CD4-positive, alpha-beta T cell treated with Interleukin-10 for 1 hour (primary cell): ENCODE data around the gene TTLL6.

Source experiments
- DNase-seq: peaks from one replicate; pipeline ENCODE4 v3.0.0-alpha.2; 2020

TTLL6 gene

DNA sequence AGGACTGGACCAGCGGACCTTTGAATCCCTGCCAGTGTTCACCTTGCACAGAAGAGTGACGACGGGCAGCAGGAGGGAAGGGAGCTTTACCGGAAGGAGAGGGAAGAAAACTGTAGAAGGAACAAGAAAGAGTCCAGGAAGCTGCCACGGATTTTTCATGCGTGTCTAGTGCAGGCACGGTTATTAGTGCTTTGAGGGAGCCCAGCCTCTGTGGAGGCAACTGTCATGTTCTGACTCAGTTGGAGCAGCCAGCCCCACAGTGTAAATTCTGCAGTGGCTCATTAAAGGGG lies 82.0 kb downstream of the TTLL6 start:
- DNase-seq: no peak

DNA sequence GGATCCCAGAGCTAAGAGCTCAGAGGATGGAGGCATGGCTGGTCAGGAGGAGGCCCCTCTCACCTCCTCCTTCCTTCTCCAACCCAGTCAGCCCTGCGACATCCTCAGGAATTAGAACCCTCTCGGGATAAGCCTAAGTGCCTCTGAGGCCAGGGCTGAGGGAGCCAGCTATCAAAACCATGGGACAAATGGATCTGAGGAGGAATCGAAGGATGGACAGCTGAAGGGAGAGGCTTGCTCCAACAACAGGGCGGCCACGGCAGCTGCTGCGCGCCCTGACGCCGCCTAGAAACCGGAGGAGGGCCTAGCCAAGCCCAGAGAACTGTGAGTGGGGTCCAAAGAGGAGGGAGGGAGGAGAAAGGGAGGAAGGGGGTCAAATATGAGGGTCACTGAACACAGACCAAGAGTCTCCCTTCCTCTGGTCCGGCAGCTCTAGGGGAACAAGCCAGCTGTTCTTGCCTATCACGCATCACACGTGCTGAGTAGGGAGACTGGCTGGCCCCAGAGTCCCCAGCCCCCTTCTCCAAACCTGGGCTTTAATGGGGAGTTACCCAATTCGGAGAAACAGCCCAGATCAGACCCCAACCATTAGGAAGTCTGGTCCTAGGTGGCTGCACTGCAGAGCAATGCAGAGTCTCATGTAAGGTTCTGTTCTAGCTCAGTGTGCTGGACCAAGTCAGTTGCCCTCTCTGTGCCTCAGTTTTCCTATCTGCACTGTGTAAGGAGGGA lies 82.5 kb downstream of the TTLL6 start:
- no peak for DNase-seq

DNA sequence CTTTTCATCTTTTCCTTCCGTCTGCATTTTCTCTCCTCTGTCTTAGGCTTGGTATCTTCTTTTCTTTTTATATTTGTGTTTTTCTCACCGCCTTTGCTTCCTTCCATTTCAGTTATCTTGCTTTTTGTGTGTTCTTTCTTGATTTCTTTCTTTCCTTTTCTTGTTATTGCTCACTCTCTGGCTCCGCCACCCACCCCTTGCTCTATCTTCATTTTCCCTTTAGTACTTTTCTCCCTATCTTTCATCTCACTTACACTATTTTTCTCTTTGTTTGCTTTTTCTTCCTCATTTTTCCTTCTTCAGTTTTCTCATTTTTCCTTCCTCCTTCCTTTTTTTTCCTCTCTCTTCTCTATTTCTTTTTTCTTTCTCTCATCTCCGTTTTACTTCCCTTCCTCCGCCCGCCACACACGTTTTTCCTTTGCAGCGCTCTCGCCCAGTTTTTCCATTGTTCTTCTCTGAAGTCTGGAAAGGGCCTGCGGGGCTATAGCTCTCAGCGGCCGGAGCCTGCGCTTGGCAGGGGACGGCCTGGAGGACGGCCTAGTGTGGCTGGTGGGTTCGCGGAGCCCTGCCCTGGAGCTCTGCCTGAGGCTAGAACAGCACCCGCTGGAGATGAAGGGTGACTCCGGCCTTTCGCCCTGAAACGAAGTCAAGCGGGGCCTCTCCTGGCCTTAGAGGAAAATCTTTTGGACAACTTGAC lies 83.2 kb downstream of the TTLL6 start:
- DNase-seq: no peak

DNA sequence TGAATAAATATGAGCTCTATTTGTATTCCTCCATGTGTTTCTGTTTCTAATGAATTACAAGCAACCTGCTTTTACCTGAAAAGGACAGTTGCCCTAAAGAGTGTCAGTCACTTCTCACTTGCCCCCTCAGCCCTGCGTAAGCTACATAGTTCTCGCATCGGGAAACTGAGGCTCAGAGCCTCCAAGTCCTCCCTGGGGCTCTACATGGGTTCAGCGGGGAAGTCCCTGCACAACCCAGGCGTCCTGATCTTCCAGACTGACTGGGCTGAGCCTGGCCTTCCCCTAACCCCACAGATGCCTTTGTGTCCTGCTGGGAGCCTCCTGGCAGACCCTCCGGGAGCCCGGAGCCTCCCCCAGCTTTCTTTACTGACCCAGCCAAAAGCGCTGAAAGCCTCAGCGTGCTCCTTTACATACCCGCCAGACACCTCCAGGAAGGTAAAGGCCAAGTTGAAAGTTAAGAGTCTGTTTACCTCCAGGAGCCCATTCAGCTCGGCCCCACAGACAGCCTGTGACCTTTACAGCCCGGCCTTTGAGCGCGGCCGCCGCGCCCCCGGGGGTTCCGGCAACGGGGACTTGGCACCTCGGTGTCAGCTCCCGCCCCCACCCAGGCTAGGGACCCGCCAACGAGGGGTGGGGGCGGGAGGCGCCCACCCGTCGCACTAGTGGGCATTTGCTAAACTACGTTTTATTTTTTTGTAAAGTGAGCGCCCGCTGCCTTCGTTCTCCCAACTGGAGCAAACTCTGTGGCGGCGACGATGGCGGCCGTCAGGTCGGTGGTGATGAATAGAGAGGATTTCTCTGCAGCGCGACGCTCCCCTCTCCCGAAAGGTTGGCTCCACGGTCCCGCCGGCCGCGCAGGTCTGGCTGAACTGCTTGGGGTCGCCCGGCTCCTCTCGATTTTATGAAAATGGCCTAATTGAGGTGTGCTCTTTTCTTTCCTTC lies 84.1 kb downstream of the TTLL6 start:
- DNase-seq: no peak

DNA sequence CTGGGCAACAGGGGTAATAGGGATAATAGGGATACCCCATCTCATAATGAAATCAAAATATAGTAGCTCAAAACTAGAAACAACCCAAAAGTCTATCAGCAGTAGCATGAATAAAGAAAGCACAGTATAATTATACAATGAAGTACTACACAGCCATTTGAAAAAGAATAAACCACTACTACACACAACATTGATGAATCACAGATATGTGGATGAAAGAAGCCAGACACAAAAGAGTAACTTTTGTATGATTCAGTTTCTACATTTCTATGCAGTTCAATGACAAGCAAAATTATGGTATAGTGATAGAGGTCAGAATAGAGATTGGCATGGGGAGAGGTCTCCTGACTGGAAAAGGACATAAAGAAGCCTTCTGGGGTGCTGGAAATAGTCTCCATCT lies 85.7 kb downstream of the TTLL6 start:
- no peak for DNase-seq

DNA sequence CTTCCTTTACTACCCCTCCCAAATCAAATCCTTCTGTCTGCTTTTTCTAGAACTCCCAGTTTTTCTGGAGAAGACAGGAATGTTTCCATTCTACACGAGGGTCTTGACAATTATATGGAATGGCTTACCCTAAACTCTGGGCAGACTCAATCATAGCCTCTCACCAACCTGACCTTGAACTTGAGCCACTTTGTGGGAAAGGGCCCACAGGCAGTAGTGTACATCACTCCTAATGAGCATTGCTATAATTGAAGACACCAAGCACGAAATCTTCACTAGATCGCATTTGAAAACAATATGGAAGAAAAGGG lies 86.8 kb downstream of the TTLL6 start:
- no peak for DNase-seq

DNA sequence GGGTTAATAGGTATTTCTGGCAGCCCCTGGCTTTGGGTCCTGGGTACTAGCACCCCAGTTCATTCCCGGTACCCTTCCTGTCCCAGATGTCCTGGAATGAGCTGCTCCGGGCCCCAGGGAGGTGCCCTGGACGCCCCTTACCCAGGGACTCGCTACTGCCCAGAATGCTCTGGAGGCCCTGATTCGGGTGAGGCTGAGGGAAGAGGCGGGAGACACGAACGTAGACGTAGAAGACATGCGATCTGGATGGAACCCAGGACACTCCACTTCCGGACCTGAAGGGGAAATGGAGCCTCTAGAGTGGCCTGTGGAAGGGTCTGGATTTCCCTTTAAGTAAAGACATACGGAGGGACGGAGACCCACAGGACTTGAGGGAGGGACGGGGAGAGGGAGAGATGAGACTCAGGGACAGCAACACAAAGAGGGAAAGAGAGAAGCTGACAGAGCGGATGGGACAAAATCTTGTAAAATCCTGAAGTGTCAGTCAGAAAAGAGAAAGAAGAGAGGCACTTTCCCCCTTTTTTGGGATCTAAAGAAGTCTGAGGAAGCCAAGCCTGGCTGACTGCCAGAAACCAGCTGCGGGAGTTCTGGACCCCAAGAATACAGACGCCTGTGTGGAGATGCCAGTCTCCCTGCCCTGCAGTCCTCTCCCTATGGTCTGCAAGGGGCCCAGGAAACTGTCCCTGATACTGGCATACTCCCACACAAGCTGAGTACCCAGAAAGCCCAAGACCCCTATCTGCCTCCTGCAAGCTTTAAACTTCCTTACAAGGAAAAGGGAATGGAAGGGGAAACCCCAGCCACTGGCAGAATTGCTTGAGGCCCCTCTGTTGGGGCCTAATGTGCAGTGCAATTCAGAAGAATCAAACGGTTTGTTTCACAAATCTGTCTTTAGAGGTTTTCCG lies 87.4 kb downstream of the TTLL6 start:
- no peak for DNase-seq

DNA sequence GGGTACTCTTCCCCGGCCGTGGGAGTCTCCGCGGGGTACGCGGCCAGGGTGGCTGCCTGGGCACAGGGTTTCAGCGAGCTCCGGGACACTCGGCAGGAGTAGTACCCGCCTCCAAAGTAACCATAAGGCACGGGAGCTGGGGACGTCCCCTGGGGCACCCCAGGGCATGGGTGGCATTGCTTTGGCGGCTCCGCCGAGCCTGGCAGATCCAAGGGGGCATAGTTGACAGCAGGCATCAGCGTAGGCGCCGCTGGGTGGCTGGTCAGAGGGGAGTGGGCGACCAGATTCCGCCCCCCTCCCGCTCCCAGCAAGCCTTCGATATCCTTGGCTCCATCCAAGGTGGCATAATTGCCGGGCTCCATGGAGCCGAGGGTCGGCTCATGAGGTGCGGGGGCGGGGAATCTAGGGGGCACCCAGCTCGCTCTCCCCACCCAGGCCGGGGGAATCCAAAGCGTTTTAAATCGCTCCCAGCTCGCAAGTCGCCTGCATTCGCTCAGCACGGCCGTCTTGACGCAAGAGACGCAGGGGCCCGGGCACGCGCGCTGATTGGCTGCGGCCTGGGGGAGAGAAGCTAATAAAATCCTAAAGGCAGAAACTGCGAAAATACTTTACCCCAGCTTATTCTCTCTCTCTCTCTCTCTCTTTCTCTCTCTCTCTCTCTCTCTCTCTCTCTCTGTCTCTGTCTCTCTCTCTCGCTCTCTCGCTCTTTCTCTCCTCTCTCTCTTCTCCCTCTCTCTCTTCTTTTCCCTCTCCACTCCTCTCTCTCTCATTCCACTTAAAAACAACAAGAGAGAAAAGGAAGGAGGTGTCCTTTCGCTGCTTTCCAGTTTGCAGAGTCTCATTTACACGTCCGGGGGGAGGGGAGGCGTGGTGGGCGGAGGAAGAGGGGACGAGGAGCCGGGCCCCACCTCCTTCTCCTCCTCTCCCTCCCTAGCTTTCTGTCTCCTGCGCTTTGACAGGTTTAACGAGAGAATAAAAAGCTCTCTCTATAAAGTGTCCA lies 88.5 kb downstream of the TTLL6 start, which contains the start of gene HOXB13:
TSS of gene HOXB13 (minus strand) at position 519 of the 1,000 bp plus-strand sequence. CDS start at position 362, 157 bp downstream.
- peak; percentile 46 for DNase-seq

DNA sequence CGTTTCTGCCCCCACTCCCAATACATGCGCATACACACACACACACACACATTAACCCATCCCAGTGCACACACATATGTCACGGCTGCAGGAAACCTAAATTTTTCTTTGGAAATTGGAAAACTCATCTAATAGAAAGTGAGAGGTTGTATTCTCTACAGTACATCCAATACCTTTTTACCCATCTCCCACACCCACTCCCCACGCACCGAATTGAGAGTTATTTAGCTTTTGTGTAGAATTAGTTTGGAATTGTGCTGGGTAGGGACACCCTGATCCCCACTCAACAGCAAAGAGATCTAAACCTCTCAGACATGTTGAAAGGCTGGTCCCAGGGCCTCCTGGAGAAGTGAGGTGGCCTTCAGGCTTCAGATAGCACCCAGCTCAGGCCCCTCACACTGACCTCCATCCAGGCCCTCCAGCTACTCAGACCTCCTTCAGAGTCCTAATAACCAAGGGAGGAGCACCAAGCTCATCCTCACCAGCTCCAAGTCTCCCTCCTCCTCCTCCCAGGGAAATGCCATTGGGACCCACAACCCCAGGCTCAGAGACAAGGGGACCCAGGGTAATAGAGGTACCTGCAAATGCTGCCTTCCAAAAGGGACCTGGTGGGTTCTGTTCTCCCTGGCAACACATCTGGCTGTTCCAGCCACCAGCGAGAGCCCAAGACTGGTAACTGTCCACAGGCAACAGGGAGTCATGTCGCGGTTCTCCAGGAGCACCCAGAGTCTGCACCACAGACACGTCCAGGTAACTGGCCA lies 89.4 kb downstream of the TTLL6 start:
- no peak for DNase-seq

DNA sequence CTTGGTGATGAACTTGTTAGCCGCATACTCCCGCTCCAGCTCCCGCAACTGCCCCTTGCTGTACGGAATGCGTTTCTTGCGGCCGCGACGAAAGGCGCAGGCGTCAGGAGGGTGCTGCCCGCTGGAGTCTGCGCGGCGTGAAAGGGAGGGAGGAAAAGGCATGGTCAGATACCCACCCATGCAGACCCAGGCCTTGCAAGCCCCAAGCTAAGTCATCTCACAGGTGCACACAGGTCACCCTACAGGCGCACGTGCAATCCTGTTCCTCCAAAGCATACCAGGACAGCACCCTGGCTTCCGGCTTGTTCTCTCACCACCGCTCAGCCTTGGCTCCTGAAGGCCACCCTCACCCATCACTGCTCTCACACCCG lies 90.1 kb downstream of the TTLL6 start:
- DNase-seq: no peak

DNA sequence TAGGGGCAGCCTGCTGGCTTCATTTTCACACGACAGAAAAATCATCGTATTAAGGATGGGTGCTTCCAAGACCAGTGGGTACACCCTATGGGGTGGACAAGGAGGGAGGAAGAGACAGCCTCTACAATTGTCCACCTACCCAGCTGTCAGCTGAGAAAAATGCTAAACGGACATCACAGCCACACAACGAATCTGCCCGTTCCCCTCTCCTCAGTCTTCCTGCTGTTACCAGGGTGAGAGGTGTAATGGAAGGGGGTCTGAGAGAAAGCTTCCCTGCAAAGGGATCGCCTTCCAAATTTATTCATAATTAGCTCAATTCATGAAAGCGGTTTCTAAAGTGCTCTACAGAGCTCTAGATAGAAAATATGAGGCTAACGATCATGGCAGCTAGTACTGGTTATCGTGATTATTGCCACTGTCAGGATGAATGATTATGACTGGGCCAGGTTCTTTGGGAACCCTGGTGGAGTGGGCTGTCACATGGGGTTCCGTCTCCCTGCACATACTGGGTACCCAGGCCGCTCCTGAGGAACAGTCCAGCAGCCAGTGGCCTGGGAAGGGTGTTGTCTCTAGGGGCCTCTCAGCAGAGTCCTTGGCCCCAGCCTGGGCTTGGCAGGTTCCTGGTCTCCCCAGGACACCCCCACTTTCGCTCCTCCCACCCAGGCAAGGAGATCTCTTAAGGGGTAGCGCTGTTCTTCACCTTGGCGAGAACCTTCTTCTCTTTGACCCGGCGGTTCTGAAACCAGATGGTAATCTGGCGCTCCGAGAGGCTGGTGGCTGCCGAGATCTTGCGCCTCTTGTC lies 90.7 kb downstream of the TTLL6 start:
- DNase-seq: no peak

DNA sequence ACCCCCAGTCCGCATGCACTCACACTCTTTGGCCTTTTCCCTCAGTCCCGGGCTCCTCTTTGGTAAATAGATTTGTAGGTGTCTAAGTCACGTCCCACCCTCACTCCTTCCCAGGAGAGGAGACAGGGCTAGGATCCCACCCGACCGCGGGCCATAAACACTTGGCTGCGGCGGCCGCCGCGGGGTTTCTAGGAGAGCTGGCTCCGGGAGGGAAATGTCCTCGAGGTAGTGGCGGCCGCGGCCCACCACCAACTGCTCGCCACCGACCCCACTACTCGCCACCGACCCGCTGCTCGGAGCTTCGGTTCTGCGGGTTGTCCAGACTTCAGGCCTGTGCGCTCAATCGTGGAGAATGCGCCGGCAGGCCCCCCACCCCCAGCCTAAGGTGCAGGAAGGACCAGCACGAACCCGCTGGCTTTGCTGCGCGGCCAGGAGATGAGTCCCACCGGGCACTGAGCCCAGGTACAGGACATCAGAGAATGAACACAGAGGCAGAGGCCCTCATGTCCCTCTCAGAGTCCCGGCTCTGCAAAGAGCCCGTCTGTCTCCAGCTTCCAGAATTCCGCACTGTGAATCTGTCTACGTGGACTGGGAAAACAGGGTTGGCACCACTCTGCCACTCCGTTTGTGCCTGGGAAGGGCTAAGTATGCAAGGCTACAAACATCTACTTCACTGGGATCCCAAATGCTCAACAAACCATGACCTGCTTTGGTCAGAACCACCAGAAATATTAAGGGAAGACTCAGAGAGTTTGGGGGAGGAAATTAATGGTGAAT lies 91.6 kb downstream of the TTLL6 start:
- no peak for DNase-seq

DNA sequence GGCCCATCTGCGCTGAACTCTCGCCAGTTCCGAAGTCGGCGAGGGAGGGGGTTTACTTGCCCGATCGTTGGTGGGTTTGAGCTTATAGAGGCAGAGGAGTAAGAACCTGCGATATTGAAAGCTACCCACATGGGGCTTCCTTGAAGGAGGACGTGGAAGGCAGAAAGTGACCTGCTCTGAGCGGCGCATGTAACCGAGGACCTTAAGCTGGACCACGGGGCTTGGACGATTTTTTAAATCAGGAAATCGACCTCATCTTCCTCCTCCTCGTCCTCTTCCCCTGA lies 92.1 kb downstream of the TTLL6 start:
- no peak for DNase-seq

DNA sequence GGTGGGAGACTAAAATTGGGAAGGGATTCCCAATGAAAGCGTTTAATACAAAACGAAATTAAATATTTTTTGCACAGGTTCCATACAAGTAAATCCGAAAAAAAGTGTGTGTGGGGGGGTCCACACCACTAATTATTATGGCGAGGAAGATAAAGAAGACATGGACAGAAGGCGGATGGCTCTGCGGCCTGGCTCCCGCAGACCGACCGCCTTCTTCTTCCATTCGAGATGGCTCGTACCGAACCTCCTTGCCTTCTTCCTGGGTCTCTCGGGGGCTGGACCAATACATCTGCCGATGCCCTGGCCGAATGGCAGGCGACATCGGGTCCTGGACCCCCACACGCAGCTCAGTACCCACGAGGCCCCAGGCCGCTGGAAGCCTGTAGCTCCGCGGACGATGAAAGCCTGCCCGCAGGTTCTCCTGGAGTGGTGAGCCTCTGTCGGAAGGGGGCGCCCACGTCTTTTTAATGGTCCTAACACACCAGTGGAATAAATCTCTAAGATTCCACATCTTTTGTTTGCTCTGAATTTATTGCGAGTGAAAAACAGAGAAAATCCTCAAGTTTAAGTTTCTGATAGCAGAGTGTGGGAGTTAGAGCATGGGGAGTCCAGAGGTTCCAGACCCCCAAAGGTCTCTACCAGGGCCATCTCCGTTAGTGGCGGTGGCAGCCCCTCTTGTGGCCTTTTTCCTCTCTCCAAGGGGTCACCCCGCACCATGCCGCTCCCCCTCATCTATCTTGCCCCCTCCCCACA lies 92.6 kb downstream of the TTLL6 start:
- peak; percentile 78 for DNase-seq

DNA sequence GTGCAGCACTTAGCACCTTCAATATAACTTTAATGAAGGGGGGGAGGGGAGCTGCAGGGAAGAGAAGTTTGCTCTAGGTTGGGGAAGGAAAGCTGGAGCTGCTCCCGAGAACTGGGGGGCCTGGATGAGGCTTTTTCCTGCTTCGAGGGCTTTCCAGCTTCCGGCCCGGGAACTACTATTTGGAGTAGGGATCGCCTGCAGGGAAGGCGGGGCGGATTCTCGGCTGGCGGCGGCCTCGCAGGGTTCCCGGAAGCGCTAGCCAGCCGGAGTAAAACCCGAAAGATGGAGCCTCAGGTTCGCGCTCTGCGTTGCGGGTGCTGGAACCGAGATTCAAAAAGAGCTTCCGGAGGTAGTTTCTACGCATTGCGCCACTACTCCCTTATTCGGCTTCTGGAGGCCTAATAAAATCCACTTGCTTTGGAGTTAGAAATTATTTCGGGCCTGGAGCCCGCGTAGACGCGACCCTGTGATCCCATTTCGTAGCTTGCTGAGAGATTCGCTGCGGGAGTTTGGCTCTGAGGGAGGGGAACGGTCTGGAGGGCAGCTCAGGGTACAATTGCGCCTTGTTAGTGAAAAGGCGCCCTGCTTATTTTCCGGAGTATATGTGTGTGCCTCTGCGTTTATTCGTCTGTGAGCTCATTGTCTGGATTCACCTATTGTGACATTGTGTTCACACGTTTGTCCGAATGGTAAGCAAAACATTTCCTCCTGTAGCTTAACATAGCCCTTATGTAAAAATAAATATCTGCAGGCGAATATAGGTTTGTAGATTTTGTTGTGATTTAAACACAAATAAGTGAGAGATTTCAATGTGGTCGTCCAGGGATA lies 93.4 kb downstream of the TTLL6 start:
- DNase-seq: no peak

DNA sequence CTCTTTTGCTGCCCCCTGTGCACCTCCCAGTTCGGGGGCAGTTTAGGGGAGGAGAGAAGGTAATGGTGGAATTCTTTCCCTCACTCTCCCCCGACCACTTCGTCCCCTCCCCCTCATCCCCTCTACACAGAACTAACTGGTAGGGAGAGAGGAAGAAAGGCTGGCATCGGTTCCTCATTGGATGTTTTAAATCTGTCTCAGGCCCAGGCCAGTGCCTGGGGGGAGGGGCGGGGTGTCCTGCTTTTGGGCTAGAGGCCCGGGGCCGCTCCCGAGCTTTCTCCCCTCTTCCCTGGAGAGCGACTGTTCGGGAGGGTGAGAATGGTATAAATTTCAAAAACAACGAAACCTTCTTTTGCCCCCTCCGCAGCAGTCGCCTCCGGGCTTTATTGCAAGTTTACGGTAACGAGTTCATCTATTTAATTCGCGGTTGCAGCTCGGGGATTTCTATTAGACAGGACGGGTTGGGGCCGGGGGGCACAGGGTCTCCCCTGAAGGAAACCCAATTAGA lies 94.1 kb downstream of the TTLL6 start, which contains the start of gene PRAC2:
TSS of gene PRAC2 (plus strand) at position 271 of the 508 bp plus-strand sequence. CDS start 1,226 bp downstream, outside the sequence.
- no peak for DNase-seq
